ENCODE data around the gene MGMT. TPM values are rescaled to one million over a fixed set of nuclear protein-coding genes. Genes with fewer than 3 reads are reported as not detected.

MGMT gene
- total and polyA plus RNA-seq, 2 experiments from 2014 or later, result 19.3 to 21.9 TPM

- TF ChIP-seq JUNB (IDR thresholded peaks at IDR 0.05; ENCODE audit: unreplicated experiment) (no peak), NANOG (IDR thresholded peaks at IDR 0.05; ENCODE audit: borderline replicate concordance) (no peak), CREB1 (CRISPR knock-in tag; IDR thresholded peaks at IDR 0.05; ENCODE audit: low read depth) (no peak)
Observed at GRCh38 chr10:129712000-129712399, 245.0 kb downstream of the MGMT start (continued).

GRCh38 chr10:129713659-129714265 lies 246.7 kb downstream of the MGMT start:
- Mint-ChIP-seq H3K9me3 (no peaks in the 10 kb centered on the region), H3K36me3 (ENCODE audit: low read depth) (peaks cover 7% of the 10 kb centered on the region; the same call in 2 of the 3 replicates), H3K27ac (no peak overlapping the region), H3K27me3 (ENCODE audit: insufficient read depth, low read depth, poor library complexity) (no peaks in the 10 kb centered on the region), H3K4me3 (no peak overlapping the region), H3K4me1 (peaks cover 32% of the 10 kb centered on the region)
- no peaks in the 10 kb centered on the region for H3K9me2 ChIP-seq (ENCODE audit: insufficient read depth)
- H3K79me2 ChIP-seq (replicated peaks; ENCODE audit: insufficient read depth), result no peaks in the 10 kb centered on the region
- DNase-seq (ENCODE audit: low spot score) (no peak), ATAC-seq (no peak)
- H3F3A ChIP-seq (replicated peaks; ENCODE audit: low read depth), result no peaks in the 10 kb centered on the region
- H3K27ac ChIP-seq (ENCODE audit: low read depth), result no peak overlapping the region
- H3K4me2 ChIP-seq, result no peak overlapping the region
- no peaks in the 10 kb centered on the region for H3K36me3 ChIP-seq (ENCODE audit: insufficient read depth)
- no peak overlapping the region for H3K4me3 ChIP-seq
- TF ChIP-seq ZNF114 (CRISPR knock-in tag; IDR thresholded peaks at IDR 0.05), result no peak
- TF ChIP-seq ETS1 (IDR thresholded peaks at IDR 0.05), result no peak
- TF ChIP-seq STAT1 (IDR thresholded peaks at IDR 0.05; ENCODE audit: unreplicated experiment), result no peak
- TF ChIP-seq CREB1 (CRISPR knock-in tag; IDR thresholded peaks at IDR 0.05; ENCODE audit: low read depth), result no peak
- no peak for TF ChIP-seq ZNF462 (CRISPR knock-in tag; IDR thresholded peaks at IDR 0.05)
- no peak for TF ChIP-seq POLR2AphosphoS5 (IDR thresholded peaks at IDR 0.05; ENCODE audit: low read depth)
- no peak for TF ChIP-seq REST (IDR thresholded peaks at IDR 0.05; ENCODE audit: unreplicated experiment)
- no peak for TF ChIP-seq CTCF (conservative IDR thresholded peaks at IDR 0.05; ENCODE audit: low read depth in 2 of 2)
- no peak for TF ChIP-seq ZNF331 (CRISPR knock-in tag; IDR thresholded peaks at IDR 0.05; ENCODE audit: low read depth)
- no peak for TF ChIP-seq JUNB (IDR thresholded peaks at IDR 0.05; ENCODE audit: unreplicated experiment)
- TF ChIP-seq EZH2phosphoT487 (IDR thresholded peaks at IDR 0.05; ENCODE audit: unreplicated experiment), result no peak
- no peak for TF ChIP-seq EZH2 (IDR thresholded peaks at IDR 0.05; ENCODE audit: low read depth, unreplicated experiment)
- no peak for TF ChIP-seq NANOG (IDR thresholded peaks at IDR 0.05; ENCODE audit: borderline replicate concordance)
- no peak overlapping the region for H2AFZ ChIP-seq
- H4K20me1 ChIP-seq (replicated peaks; ENCODE audit: insufficient read depth), result no peaks in the 10 kb centered on the region
- H3K27me3 ChIP-seq (ENCODE audit: insufficient read depth), result no peaks in the 10 kb centered on the region
- H3K4me1 ChIP-seq (ENCODE audit: insufficient read depth), result no peaks in the 10 kb centered on the region
